Glomerular endothelial cell (primary cell): ENCODE measurements around the gene LYRM9. TPM values are rescaled to one million over a fixed set of nuclear protein-coding genes. Genes with fewer than 3 reads are reported as not detected.
"Not testable (repeated sequence)": the region's sequence is repeated elsewhere in the genome, so short reads cannot be mapped to it uniquely, and the experiment has no call there.

Experiments
- DNase-seq: peaks from one replicate; pipeline ENCODE4 v3.0.0-alpha.2; 2011; ENCODE audit warnings: low read depth, low spot score; ENCODE audit errors: extremely low read depth
- total RNA-seq: library from RNA; depleted of rRNA; stranded (reverse); fragments of >200 nt; gene quantifications from 2 replicates; pipeline ENCODE4 v1.2.3, GENCODE V29; 2015

Gene LYRM9
- total RNA-seq, 1 donor from 2014 or later = 21.2 TPM

DNA sequence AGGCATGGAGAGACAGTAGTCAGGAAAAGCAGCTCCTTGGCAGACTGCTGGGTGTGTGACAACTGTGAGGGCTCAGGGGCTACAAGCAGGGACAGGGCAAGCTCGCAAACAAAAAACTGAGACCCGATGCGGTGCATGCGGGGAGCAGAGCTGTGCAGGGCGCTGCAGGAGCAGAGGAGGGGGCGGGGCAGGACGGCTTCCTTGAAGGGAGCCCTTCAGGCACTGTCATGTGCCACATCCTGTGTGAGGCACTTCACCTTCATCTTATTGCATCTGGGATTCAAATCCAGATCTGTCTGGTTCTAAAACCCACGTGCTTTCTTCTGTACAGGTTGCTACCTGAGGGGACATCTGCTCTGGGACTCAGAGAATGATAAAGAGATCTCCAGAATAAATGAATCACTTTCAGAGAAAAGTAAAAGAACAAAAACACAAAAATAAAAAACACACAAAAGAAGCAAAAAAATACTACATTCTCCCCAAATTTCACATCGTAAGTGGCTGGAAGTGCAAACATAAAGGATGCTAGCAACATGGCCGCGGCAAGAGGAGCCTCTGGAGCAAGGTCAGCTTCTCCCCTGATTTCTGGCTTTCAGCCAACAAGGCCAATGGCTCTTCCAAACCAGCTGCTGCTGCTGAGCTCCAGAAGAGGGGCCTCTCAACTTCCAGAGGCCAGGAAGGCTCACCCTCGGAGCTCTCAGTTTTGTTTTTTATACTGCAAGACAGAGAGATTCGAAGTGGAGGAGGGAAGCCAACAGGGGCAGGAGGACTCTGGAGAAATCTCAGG lies 14.2 kb downstream of the LYRM9 start:
- DNase-seq = no peak

DNA sequence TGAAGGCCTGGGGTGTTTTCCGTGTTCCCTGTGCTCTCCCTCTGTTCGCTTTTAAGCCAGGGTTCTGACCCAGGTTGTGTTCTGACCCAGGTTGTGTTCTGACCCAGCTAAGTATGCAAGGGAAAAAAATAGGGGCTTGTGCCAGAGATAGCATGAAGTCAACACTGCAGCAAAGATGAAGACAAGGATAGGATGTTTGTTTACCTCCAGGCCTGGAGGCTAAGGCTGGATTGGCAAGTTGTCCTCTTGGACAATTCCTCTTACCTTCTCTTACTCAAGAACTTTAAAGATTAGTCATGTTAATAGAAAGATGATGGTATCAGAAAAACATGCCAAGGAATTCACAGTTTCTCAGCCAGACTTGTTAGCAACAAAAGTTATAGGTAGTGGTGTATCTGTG lies 19.4 kb downstream of the LYRM9 start:
- DNase-seq = no peak

DNA sequence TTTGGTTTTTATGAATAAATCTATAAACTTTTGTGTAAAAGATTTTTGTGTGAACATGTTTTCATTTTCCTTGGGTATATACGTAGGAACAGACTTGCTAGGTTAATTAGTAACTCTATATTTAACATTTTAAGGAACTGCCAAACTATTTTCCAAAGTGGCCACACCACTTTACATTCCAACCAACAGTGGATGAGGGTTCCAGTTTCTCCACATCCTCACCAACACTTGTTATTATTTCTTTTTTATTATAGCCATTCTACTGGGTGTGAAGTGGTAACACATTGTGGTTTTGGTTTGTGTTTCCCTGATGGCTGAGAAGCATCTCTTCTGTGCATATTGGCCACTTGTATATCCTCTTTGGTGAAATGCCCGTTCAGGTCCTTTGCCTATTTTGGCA lies 20.0 kb downstream of the LYRM9 start:
- DNase-seq = no peak

DNA sequence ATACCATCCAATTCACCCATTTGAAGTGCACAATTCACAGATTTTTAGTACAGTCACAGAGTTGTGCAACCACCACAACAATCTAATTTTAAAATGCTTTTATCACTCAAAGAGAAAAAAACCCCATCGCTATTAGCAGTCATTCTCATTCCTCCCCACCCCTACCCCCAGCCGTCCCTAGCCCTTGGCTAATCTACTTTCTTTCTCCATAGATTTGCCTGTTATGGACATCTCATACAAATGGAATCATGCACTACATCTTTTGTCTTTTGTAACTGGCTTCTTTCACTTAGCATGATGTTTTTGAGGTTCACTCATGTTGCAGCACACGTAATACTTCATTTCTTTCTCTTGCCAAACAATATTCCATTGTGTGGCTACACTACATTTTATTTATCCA lies 20.4 kb downstream of the LYRM9 start:
- no peak for DNase-seq

DNA sequence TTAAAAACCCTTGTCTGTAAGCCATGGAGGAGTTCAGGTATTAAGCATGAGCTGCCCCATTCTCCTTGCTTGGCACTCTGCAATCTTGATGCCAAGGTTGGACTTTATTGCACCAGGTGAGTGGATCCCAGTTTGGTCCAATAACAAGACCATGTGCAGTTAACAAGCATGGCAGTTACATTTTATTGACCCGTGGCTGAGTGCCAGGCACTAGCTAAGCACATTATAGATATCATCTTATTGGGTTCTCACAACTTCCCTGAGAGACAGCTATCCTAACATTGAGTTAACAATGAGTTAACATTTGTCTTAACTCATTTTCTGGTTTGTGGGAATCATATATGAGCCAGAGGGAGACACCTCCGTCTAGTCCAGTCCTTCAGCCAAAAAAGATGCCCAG lies 21.8 kb downstream of the LYRM9 start:
- no peak for DNase-seq

DNA sequence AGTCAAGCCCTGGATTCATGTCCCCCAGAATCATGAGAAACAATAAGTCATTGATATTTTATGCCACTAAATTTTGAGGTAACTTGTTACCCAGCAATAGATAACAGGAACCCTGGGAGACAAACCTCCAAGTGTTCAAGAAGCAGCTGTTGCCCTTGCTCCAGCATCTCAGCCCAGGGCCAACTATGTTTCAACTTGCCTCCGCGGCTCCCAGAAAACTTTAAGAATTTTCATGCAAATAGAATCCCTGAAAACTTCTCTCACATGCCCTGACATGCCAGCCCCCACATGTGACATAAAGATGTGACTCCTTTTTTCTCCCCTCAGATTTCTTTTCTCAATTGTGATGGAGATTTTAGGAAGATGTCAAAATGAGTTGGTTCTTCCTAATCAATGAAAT lies 22.8 kb downstream of the LYRM9 start:
- DNase-seq = no peak

GRCh38 chr17:27868565-27868964 lies 24.6 kb downstream of the LYRM9 start:
- DNase-seq = no peak

DNA sequence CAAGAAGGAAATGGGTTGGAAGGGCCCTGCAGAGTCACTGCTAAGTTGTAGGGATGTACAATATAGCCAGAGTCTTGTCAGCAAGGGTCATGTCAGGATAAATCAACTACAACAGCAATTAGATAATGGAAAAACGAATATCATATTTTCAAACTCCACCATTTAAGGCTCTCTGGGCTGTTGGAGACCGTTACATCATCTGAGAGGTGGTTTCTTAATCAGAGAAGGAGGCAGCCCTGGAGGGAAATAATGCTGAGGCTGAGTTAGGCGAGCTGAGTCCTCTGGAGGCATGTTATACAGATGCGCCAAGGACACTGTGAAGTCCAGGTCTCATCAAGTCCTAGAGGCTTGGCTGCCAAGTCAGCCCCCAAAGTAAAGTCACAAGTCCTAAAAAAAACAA lies 30.3 kb downstream of the LYRM9 start:
- DNase-seq = no peak

- no peak for DNase-seq
Observed at GRCh38 chr17:27862004-27862403, 31.2 kb downstream of the LYRM9 start.

DNA sequence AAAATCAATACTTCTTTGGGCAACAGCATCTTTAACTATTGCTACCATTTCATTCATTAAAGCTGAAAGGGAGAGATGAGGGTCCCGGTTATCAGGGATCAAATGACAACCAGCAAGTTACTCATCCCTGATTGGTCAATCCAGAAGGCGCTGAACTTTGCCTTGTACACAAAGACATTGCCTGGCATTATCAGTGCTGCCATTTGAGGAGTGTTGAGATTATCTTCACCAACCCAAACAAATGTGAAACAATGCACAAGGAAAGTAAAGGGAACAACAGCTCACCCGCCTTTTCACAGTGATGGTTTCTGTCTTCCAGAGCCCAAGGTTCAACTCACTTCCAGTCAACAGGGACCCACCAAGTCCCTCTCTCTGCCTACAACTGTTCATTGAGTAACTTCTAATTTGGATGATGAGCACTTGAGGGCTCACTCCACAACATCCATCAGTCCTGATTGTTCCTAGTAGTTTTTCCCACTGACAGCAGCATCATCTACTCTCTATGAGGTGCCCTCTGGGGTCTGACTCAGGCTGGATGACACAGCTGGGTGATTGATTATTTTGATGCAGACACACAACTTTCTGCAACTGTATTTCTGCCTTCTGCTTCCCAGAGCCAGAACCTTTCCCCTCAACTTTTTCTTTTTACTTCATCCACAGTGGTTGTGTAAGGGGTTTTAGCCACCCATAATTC lies 32.0 kb downstream of the LYRM9 start:
- no peak for DNase-seq

- DNase-seq = no peak
Observed at GRCh38 chr17:27858621-27859305, 34.4 kb downstream of the LYRM9 start.

DNA sequence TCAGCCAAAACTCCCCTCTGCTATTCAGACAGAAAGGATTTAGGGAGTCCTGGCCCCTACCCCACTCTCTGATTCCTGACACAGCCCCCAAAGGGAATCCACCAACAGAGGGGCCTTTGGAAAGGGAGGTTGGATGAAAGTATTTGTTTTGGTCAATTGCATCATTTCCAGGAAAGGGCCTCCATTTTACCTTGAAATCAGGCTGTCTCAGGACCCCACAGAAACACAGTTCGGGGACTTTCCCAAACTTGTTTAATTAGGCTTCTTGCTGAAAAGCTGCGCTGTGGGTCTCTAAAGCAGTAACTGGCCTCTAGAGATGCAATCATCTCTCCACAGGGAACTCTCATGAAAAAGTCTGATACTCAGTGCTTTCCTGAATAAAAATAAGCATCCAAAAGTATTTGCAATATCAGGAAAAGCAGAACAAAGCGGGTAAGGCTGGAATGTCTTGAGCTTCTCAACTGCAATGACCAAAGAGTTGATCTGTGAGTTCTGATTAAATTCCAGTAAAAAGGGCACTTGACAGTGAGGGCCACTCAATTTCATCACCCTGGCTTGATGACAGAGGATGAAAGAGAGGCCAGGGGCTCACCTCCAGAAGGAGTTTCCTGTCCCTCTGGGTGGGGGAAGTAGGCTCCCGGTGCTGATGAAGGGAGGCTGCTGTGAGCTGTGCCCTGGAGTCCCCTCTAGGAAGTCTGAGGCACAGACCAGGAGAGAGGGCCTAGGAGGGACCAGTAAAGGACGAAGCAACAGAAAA lies 36.3 kb downstream of the LYRM9 start:
- DNase-seq = no peak

DNA sequence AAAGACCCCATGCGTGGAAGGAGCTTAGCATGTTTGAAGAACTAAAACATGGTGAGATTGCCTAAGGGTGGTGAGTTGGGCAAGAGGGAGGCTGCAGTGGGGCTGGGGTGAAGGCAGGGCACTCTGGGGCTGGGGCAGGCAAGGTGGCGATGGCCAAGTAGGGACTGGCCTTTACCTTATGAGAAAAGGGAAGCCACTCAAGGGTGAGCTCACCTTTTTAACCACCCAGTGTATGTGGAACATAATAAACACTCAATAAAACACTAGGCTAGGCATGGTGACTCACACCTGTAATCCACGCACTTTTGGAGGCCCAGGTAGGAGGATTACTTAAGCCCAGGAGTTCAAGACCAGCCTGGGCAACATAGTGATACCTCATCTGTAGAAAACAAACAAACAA lies 37.7 kb downstream of the LYRM9 start:
- DNase-seq = no peak

GRCh38 chr17:27854163-27854562 lies 39.0 kb downstream of the LYRM9 start:
- no peak for DNase-seq

- DNase-seq = no peak
Observed at GRCh38 chr17:27853091-27853490, 40.1 kb downstream of the LYRM9 start.

- DNase-seq = no peak
Observed at GRCh38 chr17:27849474-27850185, 43.5 kb downstream of the LYRM9 start.

DNA sequence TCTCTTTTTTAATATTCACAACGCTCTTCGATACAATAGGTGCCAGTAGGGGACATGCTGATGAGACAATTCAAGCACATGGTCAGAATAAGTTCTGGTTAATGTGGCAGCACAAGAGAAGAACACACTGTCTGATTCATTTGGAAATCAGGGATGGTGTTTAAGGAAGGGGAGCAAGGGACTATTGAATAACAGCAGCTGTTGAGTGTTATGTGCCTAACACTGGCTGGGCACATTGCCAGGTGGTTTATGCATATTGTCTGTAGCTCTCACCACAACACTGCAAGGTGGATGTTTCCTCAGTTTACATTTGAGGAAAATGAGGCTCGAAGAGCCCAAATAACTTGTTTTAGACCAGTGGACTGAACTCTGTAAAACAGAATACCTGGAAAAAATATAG lies 44.2 kb downstream of the LYRM9 start:
- DNase-seq = no peak

- not testable (repeated sequence) for DNase-seq
Observed at GRCh38 chr17:27846808-27847307, 46.3 kb downstream of the LYRM9 start.

DNA sequence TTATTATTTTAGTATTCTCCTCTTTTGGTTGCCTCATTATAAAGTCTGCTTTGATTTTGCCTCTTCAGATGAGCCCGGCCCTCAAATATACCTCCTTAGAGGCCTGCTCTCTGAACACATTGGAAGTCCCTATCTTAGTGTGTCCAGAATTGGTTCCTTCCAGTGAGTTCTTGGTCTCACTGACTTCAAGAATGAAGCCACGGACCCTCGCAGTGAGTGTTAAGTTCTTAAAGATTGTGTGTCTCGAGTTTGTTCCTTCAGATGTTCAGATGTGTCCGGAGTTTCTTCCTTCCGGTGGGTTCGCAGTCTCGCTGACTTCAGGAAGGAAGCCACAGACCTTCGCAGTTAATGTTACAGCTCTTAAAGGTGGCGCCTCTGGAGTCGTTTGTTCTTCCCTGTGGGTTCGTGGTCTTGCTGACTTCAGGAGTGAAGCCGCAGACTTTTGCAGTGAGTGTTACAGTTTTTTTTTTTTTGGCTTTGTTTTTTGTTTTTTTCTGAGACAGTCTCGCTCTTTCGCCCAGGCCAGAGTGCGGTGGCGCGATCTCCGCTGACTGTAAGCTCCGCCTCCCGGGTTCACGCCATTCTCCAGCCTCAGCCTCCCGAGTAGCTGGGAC lies 47.0 kb downstream of the LYRM9 start:
- no peak for DNase-seq
